Lung microvascular endothelial cell (primary cell): ENCODE data around the gene AZU1. TPM values are rescaled to one million over a fixed set of nuclear protein-coding genes. Genes with fewer than 3 reads are reported as not detected.
"Not testable (repeated sequence)": the region's sequence is repeated elsewhere in the genome, so short reads cannot be mapped to it uniquely, and the experiment has no call there.

Experiments
- DNase-seq, 2 donors: peaks; one replicate each; pipeline versions ENCODE4 v3.0.0 to v3.0.0-alpha.2; 2010; ENCODE audit warnings: low read depth in 2 of 2
- total RNA-seq: library from RNA; depleted of rRNA; stranded (reverse); fragments of >200 nt; gene quantifications from 2 replicates; pipeline ENCODE4 v1.2.1, GENCODE V29; 2014

The AZU1 gene
- total RNA-seq, 1 donor from 2014 or later, result not detected

GRCh38 chr19:829129-829758 lies 1.6 kb downstream of the AZU1 start:
- DNase-seq, result no peak

GRCh38 chr19:831407-832369 lies 4.1 kb downstream of the AZU1 start:
- DNase-seq, result no peak

- DNase-seq, result no peak
These were observed 6.6 kb downstream of the AZU1 start for GRCh38 chr19:834216-834615.

- no peak for DNase-seq
These were observed 7.7 kb downstream of the AZU1 start for GRCh38 chr19:835210-835810.

- no peak for DNase-seq
These were observed 13.0 kb downstream of the AZU1 start, which contains the start of gene PRTN3 for GRCh38 chr19:840519-841206. PRTN3 (plus strand) TSS chr19:840999; CDS start chr19:841009, 10 bp downstream.

- DNase-seq, result not testable (repeated sequence)
These were observed 15.2 kb downstream of the AZU1 start for GRCh38 chr19:842802-843179.

GRCh38 chr19:843180-843835 lies 15.7 kb downstream of the AZU1 start:
- peak in 1 of 2 donors; percentile 18 for DNase-seq

- DNase-seq, result no peak
These were observed 16.4 kb downstream of the AZU1 start for GRCh38 chr19:843836-844545.

- no peak for DNase-seq
These were observed 16.9 kb downstream of the AZU1 start for GRCh38 chr19:844546-844971.

GRCh38 chr19:845707-846521 lies 18.3 kb downstream of the AZU1 start:
- no peak for DNase-seq

- DNase-seq, result no peak
These were observed 20.8 kb downstream of the AZU1 start for GRCh38 chr19:848386-848921.

GRCh38 chr19:849195-849594 lies 21.6 kb downstream of the AZU1 start:
- not testable (repeated sequence) for DNase-seq

GRCh38 chr19:850221-850978 lies 22.8 kb downstream of the AZU1 start:
- no peak for DNase-seq

- no peak for DNase-seq
These were observed 23.3 kb downstream of the AZU1 start for GRCh38 chr19:850979-851335.

- no peak for DNase-seq
These were observed 24.7 kb downstream of the AZU1 start, which contains the start of gene ELANE for GRCh38 chr19:852136-853013. ELANE (plus strand) TSS chr19:852303; CDS start chr19:852329, 26 bp downstream.

GRCh38 chr19:853014-853585 lies 25.5 kb downstream of the AZU1 start:
- no peak for DNase-seq

- DNase-seq, result not testable (repeated sequence)
These were observed 26.1 kb downstream of the AZU1 start for GRCh38 chr19:853614-854220.
